Cardiac muscle cell (in vitro differentiated cells and primary cell): ENCODE data around the gene SLCO2A1. TPM values are rescaled to one million over a fixed set of nuclear protein-coding genes. Genes with fewer than 3 reads are reported as not detected.
A peak's percentile ranks its signal among the peaks of the same experiment; 100 is the strongest.

Source experiments
- DNase-seq, 2 donors: peaks; one replicate each; pipeline versions ENCODE4 v3.0.0 to v3.0.0-alpha.2; 2010 to 2017; ENCODE audit warnings: low read depth in 1 of 2, low spot score in 1 of 2
- H3K27ac ChIP-seq: fragments of 200-600 bp; sonication (generic); 2 replicates; pipeline ENCODE4 v1.5.1; 2016
- H3K27me3 ChIP-seq: fragments of 200-600 bp; sonication (generic); 2 replicates; pipeline ENCODE4 v1.6.0; 2016; ENCODE audit warnings: control low read depth
- H3K36me3 ChIP-seq: fragments of 200-600 bp; sonication (generic); 2 replicates; pipeline ENCODE4 v1.5.1; 2016; ENCODE audit warnings: control low read depth
- H3K4me1 ChIP-seq: fragments of 200-600 bp; sonication (generic); 2 replicates; pipeline ENCODE4 v1.8.1; 2017; ENCODE audit warnings: low read depth, mild to moderate bottlenecking, mixed run types
- H3K4me3 ChIP-seq: fragments of 200-600 bp; sonication (generic); 2 replicates; pipeline ENCODE4 v1.5.1; 2016; ENCODE audit warnings: mild to moderate bottlenecking
- H3K9me3 ChIP-seq: fragments of 200-600 bp; sonication (generic); 2 replicates; pipeline ENCODE4 v1.5.1; 2017; ENCODE audit warnings: low read depth, mild to moderate bottlenecking, control low read depth
- polyA plus RNA-seq: library from polyadenylated mRNA; unstranded; fragments of >200 nt; fragmentation: Nextera tagmentation; extraction: Ambion mirVana; gene quantifications from 2 replicates; pipeline ENCODE4 v1.2.1, GENCODE V29; 2016
- total RNA-seq: library from RNA; depleted of rRNA; stranded (reverse); fragments of >200 nt; gene quantifications from 2 replicates; pipeline ENCODE4 v1.2.3, GENCODE V29; 2016
- TF ChIP-seq, protein P1 (sequence below): IDR thresholded peaks from 2 replicates; pipeline ENCODE4 v1.5.1; 2012; ENCODE audit warnings: low read depth, mild to moderate bottlenecking, low read length

Gene SLCO2A1
- total and polyA plus RNA-seq, 2 experiments from 2014 or later = 5.1 to 6.1 TPM

DNA sequence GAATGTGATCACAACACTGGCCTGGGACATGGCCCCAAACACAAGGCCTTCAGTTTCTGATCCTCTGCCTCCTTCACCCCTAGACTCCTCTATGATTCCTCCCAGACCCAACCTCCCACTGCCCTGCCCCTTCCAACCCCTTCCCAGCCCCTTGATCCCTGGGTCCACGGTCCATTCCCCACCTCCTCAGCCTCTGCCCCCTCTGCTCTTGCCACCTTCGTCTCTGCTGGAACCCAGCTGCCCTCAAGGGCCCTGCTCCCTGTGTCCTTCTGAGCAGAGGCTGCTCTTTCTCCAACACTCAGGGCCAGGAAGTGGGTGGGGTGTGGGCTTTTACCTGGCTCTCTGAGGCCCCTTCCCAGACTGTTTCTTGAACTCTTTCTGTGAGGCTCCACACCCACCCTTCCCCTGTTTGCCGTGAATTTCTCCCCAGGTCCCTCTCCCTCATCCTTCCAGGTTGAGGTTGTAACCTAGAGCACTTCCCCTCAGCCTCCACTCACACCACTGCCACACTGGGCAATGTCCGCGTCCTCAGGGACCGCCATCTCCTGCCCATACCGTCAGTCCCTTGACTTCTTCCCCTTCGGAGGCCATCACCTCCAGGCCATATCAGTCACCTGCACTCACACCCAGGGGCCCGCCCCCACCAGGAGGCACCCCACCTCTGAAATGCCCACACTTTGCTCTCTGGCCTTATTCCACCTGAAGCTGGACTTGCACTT, 18.7 kb upstream of the SLCO2A1 start:
- no peaks in the 10 kb centered on the region for H3K36me3 ChIP-seq
- TF ChIP-seq, protein P1, sequence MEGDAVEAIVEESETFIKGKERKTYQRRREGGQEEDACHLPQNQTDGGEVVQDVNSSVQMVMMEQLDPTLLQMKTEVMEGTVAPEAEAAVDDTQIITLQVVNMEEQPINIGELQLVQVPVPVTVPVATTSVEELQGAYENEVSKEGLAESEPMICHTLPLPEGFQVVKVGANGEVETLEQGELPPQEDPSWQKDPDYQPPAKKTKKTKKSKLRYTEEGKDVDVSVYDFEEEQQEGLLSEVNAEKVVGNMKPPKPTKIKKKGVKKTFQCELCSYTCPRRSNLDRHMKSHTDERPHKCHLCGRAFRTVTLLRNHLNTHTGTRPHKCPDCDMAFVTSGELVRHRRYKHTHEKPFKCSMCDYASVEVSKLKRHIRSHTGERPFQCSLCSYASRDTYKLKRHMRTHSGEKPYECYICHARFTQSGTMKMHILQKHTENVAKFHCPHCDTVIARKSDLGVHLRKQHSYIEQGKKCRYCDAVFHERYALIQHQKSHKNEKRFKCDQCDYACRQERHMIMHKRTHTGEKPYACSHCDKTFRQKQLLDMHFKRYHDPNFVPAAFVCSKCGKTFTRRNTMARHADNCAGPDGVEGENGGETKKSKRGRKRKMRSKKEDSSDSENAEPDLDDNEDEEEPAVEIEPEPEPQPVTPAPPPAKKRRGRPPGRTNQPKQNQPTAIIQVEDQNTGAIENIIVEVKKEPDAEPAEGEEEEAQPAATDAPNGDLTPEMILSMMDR = no peak
- H3K4me3 ChIP-seq = no peak overlapping the region
- H3K27ac ChIP-seq = no peak overlapping the region
- H3K4me1 ChIP-seq = no peaks in the 10 kb centered on the region
- no peaks in the 10 kb centered on the region for H3K27me3 ChIP-seq
- no peak for DNase-seq
- no peaks in the 10 kb centered on the region for H3K9me3 ChIP-seq

DNA sequence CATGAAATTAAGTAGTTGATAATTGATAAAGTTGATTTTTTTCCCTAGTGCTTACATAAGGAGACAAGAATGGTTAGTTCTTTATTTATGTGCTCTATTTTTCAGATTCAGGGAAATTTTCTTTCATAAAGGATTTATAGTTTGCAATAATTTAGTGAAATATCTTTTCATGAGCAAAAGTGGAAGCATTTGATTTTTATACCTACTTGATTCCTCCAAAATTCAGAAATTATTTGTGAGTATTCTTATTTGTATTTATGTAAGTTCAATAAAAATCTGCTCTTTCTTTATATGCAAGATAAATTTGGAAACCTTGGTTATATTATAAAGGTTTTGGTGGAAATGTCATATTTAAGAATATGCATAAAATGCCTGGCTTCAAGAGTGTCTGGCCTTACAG, 14.7 kb upstream of the SLCO2A1 start:
- Histone ChIP-seq H3K27ac (no peak overlapping the region), H3K4me1 (no peaks in the 10 kb centered on the region), H3K4me3 (no peak overlapping the region), H3K27me3 (no peaks in the 10 kb centered on the region), H3K9me3 (no peaks in the 10 kb centered on the region), H3K36me3 (no peaks in the 10 kb centered on the region)
- DNase-seq = no peak
- TF ChIP-seq, protein P1 = no peak

- Histone ChIP-seq H3K27me3 (no peaks in the 10 kb centered on the region), H3K27ac (no peak overlapping the region), H3K4me3 (no peak overlapping the region), H3K9me3 (no peaks in the 10 kb centered on the region), H3K36me3 (no peaks in the 10 kb centered on the region), H3K4me1 (no peaks in the 10 kb centered on the region)
- TF ChIP-seq, protein P1 = no peak
- no peak for DNase-seq
Measured at GRCh38 chr3:134040066-134040465, 10.3 kb upstream of the SLCO2A1 start.

DNA sequence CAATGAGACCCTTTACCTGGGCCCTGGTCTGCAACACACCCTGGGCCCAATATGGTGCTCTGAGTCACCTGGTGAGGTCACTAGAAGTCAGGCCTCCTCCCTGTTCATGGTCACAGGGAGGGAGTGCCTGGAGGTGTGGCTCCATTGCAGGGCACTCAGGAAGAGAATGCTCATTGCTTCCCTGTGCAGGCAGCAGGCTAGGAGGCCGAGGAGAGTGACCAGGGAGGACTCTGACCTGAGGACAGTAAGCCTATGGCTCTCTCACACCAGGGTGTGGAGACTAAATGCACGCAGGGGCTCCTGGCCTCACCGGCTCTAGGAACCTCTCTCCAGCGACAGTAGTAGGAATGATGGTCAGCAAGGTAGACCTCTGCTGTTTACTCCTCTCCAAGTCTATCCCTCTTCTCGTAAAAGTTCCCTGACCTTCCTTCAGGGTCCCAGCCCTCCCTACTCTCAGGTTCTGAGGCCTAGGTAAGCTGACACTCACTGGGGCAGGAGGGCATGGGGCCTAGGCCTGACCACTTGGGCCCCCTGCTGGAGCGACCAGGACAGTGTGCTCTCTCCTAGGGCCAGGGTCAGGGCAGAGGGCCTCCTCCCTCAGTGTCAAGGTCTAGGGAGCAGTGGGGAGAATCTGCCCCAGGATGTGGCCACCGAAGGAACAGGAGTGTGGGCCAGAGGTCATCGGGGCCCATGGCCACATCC, 9.6 kb upstream of the SLCO2A1 start:
- Histone ChIP-seq H3K27me3 (no peaks in the 10 kb centered on the region), H3K4me1 (no peaks in the 10 kb centered on the region), H3K4me3 (no peak overlapping the region), H3K27ac (no peak overlapping the region), H3K36me3 (no peaks in the 10 kb centered on the region), H3K9me3 (no peaks in the 10 kb centered on the region)
- TF ChIP-seq, protein P1 = peak; percentile 32
- DNase-seq = peak; percentile 6 to 28

- TF ChIP-seq, protein P1 = no peak
- Histone ChIP-seq H3K27ac (no peak overlapping the region), H3K4me3 (no peak overlapping the region), H3K27me3 (no peaks in the 10 kb centered on the region), H3K36me3 (no peaks in the 10 kb centered on the region), H3K4me1 (no peaks in the 10 kb centered on the region), H3K9me3 (no peaks in the 10 kb centered on the region)
- DNase-seq = no peak
Measured at GRCh38 chr3:134038716-134039115, 9.0 kb upstream of the SLCO2A1 start.
